SIG-M5 (cell line): ENCODE data around the gene TRRAP.

Experiments used
- DNase-seq: peaks from one replicate; lab custom pipeline; 2025; lab: John Stamatoyannopoulos, UW

The TRRAP gene

DNA sequence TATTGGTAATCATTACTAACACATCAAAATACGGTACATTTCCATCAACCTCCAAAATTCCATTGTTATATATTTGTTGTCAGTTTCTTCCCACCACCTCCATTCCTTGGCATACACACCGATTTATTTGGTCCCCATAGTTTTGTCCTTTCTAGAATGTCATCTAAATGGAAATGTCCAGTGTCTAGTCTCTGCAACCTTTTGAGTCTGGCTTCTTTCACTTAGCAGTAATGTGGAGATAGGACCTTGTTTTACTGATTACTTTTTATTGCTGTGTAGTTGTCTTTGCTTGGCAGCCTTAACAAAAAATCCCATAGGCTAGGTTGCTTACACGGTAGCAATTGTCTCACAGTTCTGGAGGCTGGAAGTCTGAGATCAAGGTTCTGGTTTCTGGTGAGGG is 22.5 kb downstream of the TRRAP start:
- no peak for DNase-seq

DNA sequence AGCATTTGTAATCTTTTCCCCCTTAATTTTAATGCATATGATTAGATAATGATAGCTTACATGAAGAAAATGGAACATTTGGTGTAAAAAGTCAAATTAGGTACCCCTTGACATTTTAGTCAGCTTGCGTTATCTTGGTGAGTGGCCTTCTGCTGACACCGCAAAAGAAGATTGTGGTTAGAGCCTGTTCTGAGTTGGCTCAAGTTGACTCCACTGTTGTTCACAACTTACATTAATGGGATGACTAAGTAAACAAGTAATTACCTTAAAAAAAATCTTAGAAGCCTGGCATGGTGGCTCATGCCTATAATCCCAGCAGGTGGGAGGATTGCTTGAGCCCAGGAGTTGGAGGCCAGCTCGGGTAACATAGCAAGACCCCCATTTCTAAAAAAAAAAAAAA is 24.2 kb downstream of the TRRAP start:
- no peak for DNase-seq

- no peak for DNase-seq
These were observed 24.9 kb downstream of the TRRAP start for GRCh38 chr7:98903246-98903645.

GRCh38 chr7:98907570-98907969 is 29.2 kb downstream of the TRRAP start:
- DNase-seq: no peak

- DNase-seq: no peak
These were observed 30.3 kb downstream of the TRRAP start for GRCh38 chr7:98908585-98908984.

DNA sequence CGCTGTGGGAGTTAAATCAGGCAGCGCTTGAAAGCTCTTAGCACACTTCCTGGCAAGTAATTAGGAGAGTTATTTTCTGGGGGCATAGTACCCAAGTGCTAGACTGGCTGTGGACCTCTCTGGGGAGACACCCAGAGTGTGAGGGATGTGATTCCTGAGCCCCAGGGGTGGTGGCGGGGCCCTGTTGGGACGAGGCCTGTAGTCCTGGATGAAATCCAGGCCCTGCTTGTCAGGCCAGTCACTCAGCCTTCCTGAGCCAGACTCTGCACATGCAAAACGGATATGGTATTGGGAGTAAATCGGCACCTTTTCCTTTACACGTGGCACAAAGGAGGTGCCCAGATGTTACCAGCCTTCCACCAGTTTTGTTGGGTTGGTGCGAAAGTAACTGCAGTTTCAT is 31.2 kb downstream of the TRRAP start:
- no peak for DNase-seq

GRCh38 chr7:98910427-98910826 is 32.1 kb downstream of the TRRAP start:
- no peak for DNase-seq

- DNase-seq: no peak
These were observed 33.6 kb downstream of the TRRAP start for GRCh38 chr7:98911916-98912315.

DNA sequence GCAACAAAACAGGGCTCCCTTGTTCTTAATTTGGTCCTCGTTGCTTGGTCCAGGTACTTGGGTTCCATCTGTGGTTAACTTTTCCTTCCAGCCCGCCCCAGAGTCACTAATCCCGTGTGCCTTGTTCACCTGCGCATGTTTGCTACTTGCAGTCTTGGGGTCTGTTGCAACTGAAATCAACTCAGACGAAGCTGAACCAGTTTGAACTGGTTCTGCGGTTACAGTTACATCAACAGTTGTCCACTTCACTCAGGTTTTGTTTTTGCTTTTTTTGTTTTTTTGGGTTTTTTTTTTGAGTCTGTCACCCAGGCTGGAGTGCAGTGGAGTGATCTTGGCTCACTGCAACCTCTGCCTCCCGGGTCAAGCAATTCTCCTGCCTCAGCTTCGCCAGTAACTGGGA is 34.7 kb downstream of the TRRAP start:
- no peak for DNase-seq

- no peak for DNase-seq
These were observed 35.3 kb downstream of the TRRAP start for GRCh38 chr7:98913612-98914011.

- no peak for DNase-seq
These were observed 39.0 kb downstream of the TRRAP start for GRCh38 chr7:98917331-98917730.

DNA sequence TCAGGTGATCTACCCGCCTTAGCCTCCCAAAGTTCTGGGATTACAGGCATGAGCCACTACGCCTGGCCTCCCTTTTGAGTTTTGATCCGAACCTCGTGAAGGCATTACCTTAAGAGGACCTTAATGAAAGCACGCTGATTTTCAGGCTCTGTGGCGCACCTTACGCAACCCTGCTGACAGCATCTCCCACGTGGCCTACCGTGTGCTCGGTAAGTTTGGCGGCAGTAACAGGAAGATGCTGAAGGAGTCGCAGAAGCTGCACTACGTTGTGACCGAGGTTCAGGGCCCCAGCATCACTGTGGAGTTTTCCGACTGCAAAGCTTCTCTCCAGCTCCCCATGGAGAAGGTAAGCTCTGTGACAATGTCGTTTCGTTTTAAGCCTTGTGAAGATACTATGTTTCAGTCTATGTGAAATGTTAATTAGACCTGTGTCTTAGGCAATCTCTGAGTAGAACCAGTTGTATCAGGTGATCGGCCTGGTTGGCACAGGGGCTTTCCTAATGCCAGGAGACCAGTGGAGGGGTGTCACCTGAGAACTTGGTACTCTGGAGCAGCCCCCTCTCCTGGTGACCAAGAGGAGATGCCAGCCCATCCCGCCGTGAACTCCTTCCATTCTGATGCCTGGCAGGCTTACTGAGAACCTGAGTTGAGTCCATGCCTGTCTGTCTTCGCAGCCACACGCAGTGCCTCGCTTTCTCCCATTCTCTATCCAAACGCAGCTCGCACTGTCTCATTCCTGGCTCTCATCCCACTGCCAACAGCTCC is 43.5 kb downstream of the TRRAP start:
- no peak for DNase-seq

GRCh38 chr7:98922392-98923187 is 44.3 kb downstream of the TRRAP start:
- no peak for DNase-seq

DNA sequence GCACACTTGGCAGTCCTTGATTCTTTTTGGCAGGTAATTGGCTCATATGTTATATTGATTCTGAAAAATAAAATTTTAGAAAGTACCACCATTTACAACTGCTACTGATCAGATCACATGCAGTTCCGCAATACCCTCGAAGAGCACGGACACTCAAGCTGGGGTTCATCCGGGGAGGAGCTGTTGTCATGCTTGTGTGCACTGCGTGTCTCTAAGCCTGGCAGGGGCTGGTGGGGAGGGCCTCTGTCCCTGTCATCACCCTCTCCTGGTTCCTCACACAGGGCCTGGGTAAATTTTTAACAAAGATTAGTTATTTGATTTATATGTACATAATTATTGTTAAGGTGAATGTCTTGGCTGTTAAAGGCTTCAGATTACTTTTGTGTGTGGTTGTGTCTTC is 45.2 kb downstream of the TRRAP start:
- DNase-seq: no peak

- DNase-seq: no peak
These were observed 48.8 kb downstream of the TRRAP start for GRCh38 chr7:98927125-98927524.

DNA sequence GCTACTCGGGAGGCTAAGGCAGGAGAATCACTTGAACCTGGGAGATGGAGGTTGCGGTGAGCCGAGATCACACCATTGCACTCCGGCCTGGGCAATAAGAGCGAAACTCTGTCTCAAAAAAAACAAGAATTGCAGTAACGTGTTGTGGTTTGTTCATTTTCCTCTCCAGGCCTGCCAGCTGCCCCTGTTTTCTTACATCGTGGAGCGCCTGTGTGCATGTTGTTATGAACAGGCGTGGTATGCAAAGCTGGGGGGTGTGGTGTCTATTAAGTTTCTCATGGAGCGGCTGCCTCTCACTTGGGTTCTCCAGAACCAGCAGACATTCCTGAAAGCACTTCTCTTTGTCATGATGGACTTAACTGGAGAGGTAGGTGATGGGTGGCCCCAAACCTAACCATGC is 52.1 kb downstream of the TRRAP start:
- DNase-seq: no peak

GRCh38 chr7:98930921-98931320 is 52.6 kb downstream of the TRRAP start:
- no peak for DNase-seq

- no peak for DNase-seq
These were observed 55.0 kb downstream of the TRRAP start for GRCh38 chr7:98933321-98933720.

DNA sequence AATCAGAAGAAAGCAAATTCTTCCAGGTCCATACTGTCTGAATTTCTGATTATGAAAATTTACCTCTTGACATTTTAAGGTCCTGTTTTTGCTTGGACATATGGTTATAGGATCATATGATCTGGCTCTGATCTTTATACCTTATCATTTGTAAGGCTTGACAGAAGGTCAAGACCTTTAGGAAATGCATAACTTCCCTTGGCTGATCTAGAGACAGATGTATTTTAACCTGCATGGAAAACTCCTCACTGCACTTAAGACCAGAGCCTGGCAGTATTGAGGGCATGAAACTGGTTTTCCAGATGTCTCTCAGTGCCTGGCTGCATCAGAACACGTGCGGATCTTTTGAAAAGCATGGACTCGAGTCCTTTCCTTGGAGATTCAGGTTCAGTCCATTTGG is 55.9 kb downstream of the TRRAP start:
- no peak for DNase-seq

DNA sequence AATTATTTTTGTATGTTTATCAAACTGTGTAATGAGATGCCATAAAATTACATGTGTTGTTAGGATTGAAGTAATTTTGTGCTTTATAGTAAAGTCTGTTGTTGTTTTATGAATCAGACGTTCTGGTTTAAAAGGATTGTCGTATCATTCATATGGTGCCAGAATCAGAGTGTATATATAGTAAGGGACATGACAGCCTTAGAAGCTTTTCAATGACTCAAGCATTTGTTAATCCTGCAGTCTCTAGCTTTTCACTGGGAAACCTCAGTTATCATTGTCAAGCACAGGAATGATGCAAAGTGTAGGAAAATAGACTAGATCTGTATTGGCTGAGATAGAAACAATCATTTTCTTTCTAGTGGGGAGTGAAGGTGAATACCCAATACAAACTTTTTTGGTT is 57.5 kb downstream of the TRRAP start:
- DNase-seq: no peak

DNA sequence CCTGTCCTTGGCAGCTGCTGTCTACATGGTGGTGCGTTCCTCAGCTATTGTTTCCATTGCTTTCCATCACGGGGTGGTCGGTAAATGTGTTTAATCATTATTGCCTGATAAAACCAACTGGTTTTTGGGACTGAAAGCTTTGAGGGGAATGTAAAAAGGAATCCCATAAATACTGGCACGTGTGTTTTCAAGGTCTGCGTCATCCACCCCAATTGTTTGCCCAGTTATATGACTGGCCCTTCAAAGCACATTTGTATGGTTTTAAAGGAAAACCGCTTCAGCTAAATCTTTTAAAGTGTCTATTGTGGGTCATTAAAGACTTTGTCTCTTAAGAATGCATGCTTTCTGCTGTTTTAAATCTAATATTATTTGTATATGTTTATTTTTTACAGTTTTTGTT is 65.0 kb downstream of the TRRAP start:
- no peak for DNase-seq

GRCh38 chr7:98944386-98944785 is 66.1 kb downstream of the TRRAP start:
- DNase-seq: no peak

- DNase-seq: no peak
These were observed 67.5 kb downstream of the TRRAP start for GRCh38 chr7:98945852-98946251.

- DNase-seq: no peak
These were observed 68.1 kb downstream of the TRRAP start for GRCh38 chr7:98946389-98946788.
